ENCODE data around the gene PADI1.

Gene PADI1

GRCh38 chr1:17198476-17199258 is 6.3 kb upstream of the PADI1 start:
- no peak for DNase-seq

GRCh38 chr1:17199267-17200044 is 5.5 kb upstream of the PADI1 start:
- no peak for DNase-seq

GRCh38 chr1:17200246-17200645 is 4.7 kb upstream of the PADI1 start:
- DNase-seq = no peak

- no peak for DNase-seq
These were observed 4.2 kb upstream of the PADI1 start for GRCh38 chr1:17200756-17201155.

- DNase-seq = no peak
These were observed 3.5 kb upstream of the PADI1 start for GRCh38 chr1:17201201-17202021.

- no peak for DNase-seq
These were observed 724 bp downstream of the PADI1 start for GRCh38 chr1:17205652-17206051.

GRCh38 chr1:17206196-17206595 is 1.3 kb downstream of the PADI1 start:
- DNase-seq = no peak

GRCh38 chr1:17207046-17207445 is 2.1 kb downstream of the PADI1 start:
- no peak for DNase-seq

- DNase-seq = no peak
These were observed 2.6 kb downstream of the PADI1 start for GRCh38 chr1:17207540-17207939.

GRCh38 chr1:17207966-17208418 is 3.1 kb downstream of the PADI1 start:
- no peak for DNase-seq

GRCh38 chr1:17208546-17208945 is 3.6 kb downstream of the PADI1 start:
- DNase-seq = no peak

- no peak for DNase-seq
These were observed 4.5 kb downstream of the PADI1 start for GRCh38 chr1:17209430-17209829.

- DNase-seq = no peak
These were observed 5.2 kb downstream of the PADI1 start for GRCh38 chr1:17210176-17210575.

GRCh38 chr1:17211377-17211776 is 6.4 kb downstream of the PADI1 start:
- no peak for DNase-seq

GRCh38 chr1:17212009-17212408 is 7.1 kb downstream of the PADI1 start:
- no peak for DNase-seq

- peak; percentile 53 for DNase-seq
These were observed 7.7 kb downstream of the PADI1 start for GRCh38 chr1:17212487-17213121.

- DNase-seq = no peak
These were observed 8.3 kb downstream of the PADI1 start for GRCh38 chr1:17213148-17213781.

- DNase-seq = no peak
These were observed 8.8 kb downstream of the PADI1 start for GRCh38 chr1:17213782-17214148.

GRCh38 chr1:17214876-17215544 is 10.1 kb downstream of the PADI1 start:
- no peak for DNase-seq

- no peak for DNase-seq
These were observed 10.6 kb downstream of the PADI1 start for GRCh38 chr1:17215545-17215890.

- DNase-seq = no peak
These were observed 11.2 kb downstream of the PADI1 start for GRCh38 chr1:17216078-17216477.

GRCh38 chr1:17217607-17218006 is 12.7 kb downstream of the PADI1 start:
- no peak for DNase-seq
